Measurements from ENCODE around the gene GBP4.

- TF ChIP-seq, protein P1, sequence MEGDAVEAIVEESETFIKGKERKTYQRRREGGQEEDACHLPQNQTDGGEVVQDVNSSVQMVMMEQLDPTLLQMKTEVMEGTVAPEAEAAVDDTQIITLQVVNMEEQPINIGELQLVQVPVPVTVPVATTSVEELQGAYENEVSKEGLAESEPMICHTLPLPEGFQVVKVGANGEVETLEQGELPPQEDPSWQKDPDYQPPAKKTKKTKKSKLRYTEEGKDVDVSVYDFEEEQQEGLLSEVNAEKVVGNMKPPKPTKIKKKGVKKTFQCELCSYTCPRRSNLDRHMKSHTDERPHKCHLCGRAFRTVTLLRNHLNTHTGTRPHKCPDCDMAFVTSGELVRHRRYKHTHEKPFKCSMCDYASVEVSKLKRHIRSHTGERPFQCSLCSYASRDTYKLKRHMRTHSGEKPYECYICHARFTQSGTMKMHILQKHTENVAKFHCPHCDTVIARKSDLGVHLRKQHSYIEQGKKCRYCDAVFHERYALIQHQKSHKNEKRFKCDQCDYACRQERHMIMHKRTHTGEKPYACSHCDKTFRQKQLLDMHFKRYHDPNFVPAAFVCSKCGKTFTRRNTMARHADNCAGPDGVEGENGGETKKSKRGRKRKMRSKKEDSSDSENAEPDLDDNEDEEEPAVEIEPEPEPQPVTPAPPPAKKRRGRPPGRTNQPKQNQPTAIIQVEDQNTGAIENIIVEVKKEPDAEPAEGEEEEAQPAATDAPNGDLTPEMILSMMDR (IDR thresholded peaks at IDR 0.05): no peak
- TF ChIP-seq POLR2A (IDR thresholded peaks at IDR 0.05): no peak
Measured at GRCh38 chr1:89146721-89147120, 52.0 kb downstream of the GBP4 start.
